Lower lobe of right lung (tissue), 2 donors: ENCODE measurements around the gene DNM3. TPM values are rescaled to one million over a fixed set of nuclear protein-coding genes. Genes with fewer than 3 reads are reported as not detected.

ENCODE experiments used
- ATAC-seq, 2 donors: fragments of 200-7000 bp; cut with Tn5 transposase; one replicate each; pipeline ENCODE4 v1.9.1; 2020 to 2022; ENCODE audit warnings: mild to moderate bottlenecking in 2 of 2, moderate library complexity in 2 of 2
- DNase-seq: peaks from one replicate; pipeline ENCODE4 v3.0.0-alpha.2; 2020
- H3K27ac ChIP-seq: fragments of 200-600 bp; one replicate; pipeline ENCODE4 v1.8.0; 2022
- H3K27me3 ChIP-seq: fragments of 200-600 bp; one replicate; pipeline ENCODE4 v1.8.0; 2022; ENCODE audit warnings: low read depth
- H3K36me3 ChIP-seq: fragments of 200-600 bp; one replicate; pipeline ENCODE4 v1.8.0; 2022; ENCODE audit warnings: mild to moderate bottlenecking
- H3K4me1 ChIP-seq: fragments of 200-600 bp; one replicate; pipeline ENCODE4 v1.8.0; 2022
- H3K4me3 ChIP-seq: fragments of 200-600 bp; one replicate; pipeline ENCODE4 v1.8.0; 2022; ENCODE audit warnings: mild to moderate bottlenecking
- H3K9me3 ChIP-seq: fragments of 200-600 bp; one replicate; pipeline ENCODE4 v1.8.0; 2022
- CTCF ChIP-seq: fragments of 200-600 bp; IDR thresholded peaks from one replicate; pipeline ENCODE4 v1.8.0; 2022; ENCODE audit warnings: antibody characterized with exemption, mild to moderate bottlenecking
- intact Hi-C: fragments of 100-400 bp; cut with DNase I; formaldehyde crosslinking; loops from one replicate; pipeline ENCODE4 v1.11.0; 2022
- total RNA-seq: library from RNA; stranded (reverse); fragmentation: NEBNext Ultra II Directional; extraction: Animal tissue kit (Norgen Biotek cat#: 25700); gene quantifications from one replicate; pipeline ENCODE4 v1.2.1, GENCODE V29; 2021
- donor health status: DM: no; HTN: yes; CAD: no; lungs with severe emphysema.

DNM3 gene
- total RNA-seq, 1 donor from 2014 or later, result 12.4 TPM

GRCh38 chr1:172423336-172423735 is 582.0 kb downstream of the DNM3 start:
- H3K36me3 ChIP-seq, result no peaks in the 10 kb centered on the region
- DNase-seq (no peak), ATAC-seq (no peak)
- H3K4me3 ChIP-seq, result no peak overlapping the region
- intact Hi-C loops, result no loop called here
- no peak overlapping the region for H3K27ac ChIP-seq
- H3K4me1 ChIP-seq, result no peaks in the 10 kb centered on the region
- H3K9me3 ChIP-seq, result no peaks in the 10 kb centered on the region
- no peak for TF ChIP-seq CTCF
- no peaks in the 10 kb centered on the region for H3K27me3 ChIP-seq

GRCh38 chr1:172425339-172425738 is 584.0 kb downstream of the DNM3 start:
- no peaks in the 10 kb centered on the region for H3K27me3 ChIP-seq
- ATAC-seq, result no peak
- no peak overlapping the region for H3K4me3 ChIP-seq
- no peaks in the 10 kb centered on the region for H3K36me3 ChIP-seq
- H3K27ac ChIP-seq, result no peak overlapping the region
- no peaks in the 10 kb centered on the region for H3K9me3 ChIP-seq
- DNase-seq, result no peak
- H3K4me1 ChIP-seq, result no peaks in the 10 kb centered on the region
- no peak for TF ChIP-seq CTCF
- intact Hi-C loops, result no loop called here

GRCh38 chr1:172427191-172427590 is 585.9 kb downstream of the DNM3 start:
- Histone ChIP-seq H3K27me3 (no peaks in the 10 kb centered on the region), H3K36me3 (no peaks in the 10 kb centered on the region), H3K4me3 (no peak overlapping the region), H3K4me1 (peaks cover 4% of the 10 kb centered on the region), H3K9me3 (no peaks in the 10 kb centered on the region), H3K27ac (no peak overlapping the region)
- intact Hi-C loops, result no loop called here
- no peak for TF ChIP-seq CTCF
- no peak for ATAC-seq
- DNase-seq, result no peak

- intact Hi-C loops, result no loop called here
- no peaks in the 10 kb centered on the region for H3K9me3 ChIP-seq
- TF ChIP-seq CTCF, result peak; percentile 62
- peak; percentile 60 to 75 for ATAC-seq
- H3K4me1 ChIP-seq, result peaks cover 5% of the 10 kb centered on the region
- no peaks in the 10 kb centered on the region for H3K27me3 ChIP-seq
- no peak overlapping the region for H3K4me3 ChIP-seq
- H3K36me3 ChIP-seq, result no peaks in the 10 kb centered on the region
- no peak for DNase-seq
- H3K27ac ChIP-seq, result no peak overlapping the region
Observed at GRCh38 chr1:172429331-172430127, 588.2 kb downstream of the DNM3 start.

GRCh38 chr1:172430128-172430454 is 588.8 kb downstream of the DNM3 start:
- no peak for TF ChIP-seq CTCF
- no peak overlapping the region for H3K27ac ChIP-seq
- no peaks in the 10 kb centered on the region for H3K9me3 ChIP-seq
- no peaks in the 10 kb centered on the region for H3K27me3 ChIP-seq
- H3K4me3 ChIP-seq, result no peak overlapping the region
- no peaks in the 10 kb centered on the region for H3K36me3 ChIP-seq
- intact Hi-C loops, result no loop called here
- ATAC-seq (no peak), DNase-seq (no peak)
- H3K4me1 ChIP-seq, result peaks cover 5% of the 10 kb centered on the region
